Karpas-422 (cell line): ENCODE results near the gene BRD2. TPM values are rescaled to one million over a fixed set of nuclear protein-coding genes. Genes with fewer than 3 reads are reported as not detected.

Experiments
- DNase-seq: peaks from one replicate; pipeline ENCODE4 v3.0.0-alpha.2; 2015
- H2AFZ ChIP-seq: fragments of 200-600 bp; sonication (generic); 2 replicates; pipeline ENCODE4 v1.6.1; 2014; ENCODE audit warnings: antibody characterized with exemption, low read length, mixed read lengths
- H3K27ac ChIP-seq: fragments of 200-600 bp; sonication (generic); 2 replicates; pipeline ENCODE4 v1.5.1; 2014; ENCODE audit warnings: mild to moderate bottlenecking, low read length, moderate library complexity
- H3K27me3 ChIP-seq: fragments of 200-600 bp; sonication (generic); 2 replicates; pipeline ENCODE4 v1.6.1; 2014; ENCODE audit warnings: low read length, mixed read lengths
- H3K36me3 ChIP-seq: fragments of 200-600 bp; sonication (generic); 2 replicates; pipeline ENCODE4 v1.6.1; 2014; ENCODE audit warnings: low read length, mixed read lengths; ENCODE audit not compliant: insufficient read depth
- H3K4me1 ChIP-seq: fragments of 200-600 bp; sonication (generic); 2 replicates; pipeline ENCODE4 v1.6.1; 2014; ENCODE audit warnings: mild to moderate bottlenecking, low read length, mixed read lengths
- H3K4me2 ChIP-seq: fragments of 200-600 bp; sonication (generic); 2 replicates; pipeline ENCODE4 v1.6.1; 2014; ENCODE audit warnings: low read length, low read depth, mild to moderate bottlenecking; ENCODE audit not compliant: poor library complexity, severe bottlenecking
- H3K4me3 ChIP-seq: fragments of 200-600 bp; sonication (generic); 2 replicates; pipeline ENCODE4 v1.5.1; 2014; ENCODE audit warnings: mild to moderate bottlenecking, antibody characterized with exemption, low read length, mixed read lengths
- H3K79me2 ChIP-seq: fragments of 200-600 bp; sonication (generic); 2 replicates; pipeline ENCODE4 v1.6.1; 2014; ENCODE audit warnings: mild to moderate bottlenecking, low read length, mixed read lengths
- H3K9ac ChIP-seq: fragments of 200-600 bp; sonication (generic); 2 replicates; pipeline ENCODE4 v1.6.0; 2014; ENCODE audit warnings: low read length
- H3K9me2 ChIP-seq: fragments of 200-600 bp; sonication (generic), shearing (Covaris generic); replicated peaks from 2 replicates; pipeline ENCODE4 v1.6.0; 2014; ENCODE audit warnings: mild to moderate bottlenecking, low read length, moderate library complexity; ENCODE audit not compliant: insufficient read depth
- H3K9me3 ChIP-seq: fragments of 300-700, 200-600 bp; sonication (generic); 2 replicates; pipeline ENCODE4 v1.6.1; 2014; ENCODE audit warnings: low read length, mixed read lengths
- H4K20me1 ChIP-seq: fragments of 200-600 bp; sonication (generic); 2 replicates; pipeline ENCODE4 v1.6.1; 2014; ENCODE audit warnings: mild to moderate bottlenecking, antibody characterized with exemption, low read length, low read depth; ENCODE audit not compliant: insufficient read depth
- total RNA-seq: library from RNA; depleted of rRNA; stranded (reverse); fragments of >200 nt; shearing (Covaris generic); gene quantifications from 2 replicates; pipeline ENCODE4 v1.2.3, GENCODE V29; 2014; ENCODE audit warnings: low replicate concordance

Gene BRD2
- total RNA-seq, 1 experiment from 2014 or later: 201 TPM

DNA sequence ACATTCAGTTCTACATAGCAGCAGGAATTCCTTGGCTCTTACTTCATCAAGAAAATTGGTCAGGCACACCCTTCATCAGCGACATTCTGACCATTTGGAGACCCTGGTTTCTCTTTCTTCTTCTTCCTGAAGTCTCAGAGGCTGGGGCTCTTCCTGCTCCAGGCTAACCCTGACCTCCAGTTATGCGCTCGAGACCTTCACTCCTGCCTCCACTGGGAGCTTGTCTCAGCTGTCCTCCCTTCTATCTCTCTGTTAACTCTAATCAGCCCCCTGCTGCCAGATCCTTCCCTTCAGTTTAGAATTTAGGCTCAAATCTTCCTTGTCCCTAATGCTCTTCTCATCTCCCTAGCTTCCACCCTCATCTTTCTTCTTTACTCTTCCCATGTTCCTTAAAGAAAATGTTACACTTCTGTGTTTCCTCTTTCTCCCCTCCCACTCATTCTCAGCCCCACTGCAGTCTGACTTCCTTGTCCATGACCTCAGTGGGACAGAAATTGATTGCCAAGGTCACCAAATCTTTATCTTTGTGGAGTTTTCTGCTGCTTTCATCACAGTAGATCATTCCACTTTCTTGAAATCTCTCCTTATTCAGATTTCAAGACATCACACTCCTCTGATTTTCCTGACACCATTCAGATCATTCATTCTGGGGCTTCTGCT, 49.4 kb downstream of the BRD2 start:
- Histone ChIP-seq H3K9me3 (no peaks in the 10 kb centered on the region), H3K27me3 (no peaks in the 10 kb centered on the region), H3K36me3 (no peaks in the 10 kb centered on the region), H3K4me3 (peak overlapping the region; percentile 44; the same call in 1 of the 2 replicates), H2AFZ (no peak overlapping the region), H4K20me1 (no peaks in the 10 kb centered on the region), H3K9ac (peak overlapping the region; percentile 63), H3K79me2 (no peaks in the 10 kb centered on the region), H3K9me2 (no peaks in the 10 kb centered on the region), H3K4me1 (peaks cover 35% of the 10 kb centered on the region), H3K4me2 (peak overlapping the region; percentile 81), H3K27ac (peak overlapping the region; percentile 76)
- DNase-seq: no peak

DNA sequence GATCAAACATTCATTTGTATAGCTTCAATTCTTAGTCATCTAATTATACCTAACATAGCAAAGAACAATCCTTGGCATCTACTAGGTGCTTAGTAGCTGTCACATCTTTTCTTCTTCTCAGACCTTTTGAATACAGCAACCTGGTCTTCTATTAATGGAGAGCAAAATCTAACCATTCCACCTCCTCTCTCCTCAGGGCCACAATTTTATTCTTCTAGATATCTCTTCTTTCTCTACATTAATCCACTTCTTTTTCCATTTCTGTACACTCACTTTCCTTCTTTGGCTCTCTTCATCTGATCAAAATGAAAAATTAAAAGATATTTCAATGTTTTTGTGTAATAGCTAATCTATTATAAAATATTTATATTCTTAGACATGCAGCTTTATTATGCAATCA, 50.0 kb downstream of the BRD2 start:
- Histone ChIP-seq H3K79me2 (no peaks in the 10 kb centered on the region), H3K27me3 (no peaks in the 10 kb centered on the region), H3K9ac (peak overlapping the region; percentile 63), H2AFZ (no peak overlapping the region), H3K9me3 (no peaks in the 10 kb centered on the region), H3K27ac (peak overlapping the region; percentile 76), H3K4me2 (peak overlapping the region; percentile 81), H3K4me3 (peak overlapping the region; percentile 44), H3K9me2 (no peaks in the 10 kb centered on the region), H3K36me3 (no peaks in the 10 kb centered on the region), H4K20me1 (no peaks in the 10 kb centered on the region), H3K4me1 (peaks cover 33% of the 10 kb centered on the region)
- peak; percentile 54 for DNase-seq

DNA sequence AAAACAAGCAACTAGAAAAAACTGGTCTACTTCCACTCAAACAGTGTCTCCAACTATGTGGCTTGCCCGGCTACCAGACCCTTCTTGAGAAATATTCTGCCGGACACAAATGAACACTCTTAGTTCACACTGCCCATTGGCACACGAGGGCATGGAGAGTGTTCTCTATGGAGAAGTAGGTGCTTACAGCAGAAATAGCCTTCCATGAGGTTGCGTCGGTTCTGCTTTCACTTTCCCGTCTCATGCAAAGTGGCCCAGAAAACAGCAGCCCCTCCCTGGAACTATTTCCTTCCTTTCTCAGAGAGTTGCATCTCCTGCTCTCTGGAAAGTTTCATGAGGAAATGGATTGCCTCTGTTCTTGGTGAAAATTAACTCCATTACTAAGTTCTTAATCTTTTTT, 50.5 kb downstream of the BRD2 start:
- peak; percentile 95 for DNase-seq
- no peaks in the 10 kb centered on the region for H3K9me2 ChIP-seq
- H3K36me3 ChIP-seq: no peaks in the 10 kb centered on the region
- H2AFZ ChIP-seq: peak overlapping the region; percentile 37; the same call in 1 of the 2 replicates
- no peaks in the 10 kb centered on the region for H4K20me1 ChIP-seq
- H3K79me2 ChIP-seq: no peaks in the 10 kb centered on the region
- peak overlapping the region; percentile 44 for H3K4me3 ChIP-seq
- H3K27ac ChIP-seq: peak overlapping the region; percentile 76
- peak overlapping the region; percentile 63 for H3K9ac ChIP-seq
- no peaks in the 10 kb centered on the region for H3K27me3 ChIP-seq
- H3K4me1 ChIP-seq: peaks cover 33% of the 10 kb centered on the region
- H3K9me3 ChIP-seq: no peaks in the 10 kb centered on the region
- peak overlapping the region; percentile 81 for H3K4me2 ChIP-seq

DNA sequence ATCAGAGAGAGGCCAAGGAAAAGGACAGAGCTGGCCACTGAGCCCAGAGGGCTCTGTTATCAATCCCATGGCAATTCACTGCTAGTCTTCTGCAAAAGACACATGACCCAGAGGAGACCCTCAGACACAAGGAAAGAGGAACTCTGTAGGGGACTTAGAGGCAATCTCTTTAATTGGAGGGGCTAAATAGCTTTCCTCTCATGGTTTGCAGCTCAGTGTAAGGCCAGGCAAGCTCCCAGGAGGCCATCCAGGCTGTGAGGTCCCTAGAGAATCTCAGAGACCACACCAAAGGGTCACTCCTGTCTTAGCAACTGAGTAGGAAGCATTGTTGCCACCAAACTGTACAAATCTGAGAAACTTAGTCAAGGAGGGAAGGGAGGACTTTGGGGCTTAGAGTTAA, 51.0 kb downstream of the BRD2 start:
- H3K36me3 ChIP-seq: no peaks in the 10 kb centered on the region
- peak overlapping the region; percentile 44 for H3K4me3 ChIP-seq
- H3K9ac ChIP-seq: peak overlapping the region; percentile 63
- H3K27me3 ChIP-seq: no peaks in the 10 kb centered on the region
- H2AFZ ChIP-seq: peak overlapping the region; percentile 37; the same call in 1 of the 2 replicates
- peak overlapping the region; percentile 81 for H3K4me2 ChIP-seq
- peaks cover 33% of the 10 kb centered on the region for H3K4me1 ChIP-seq
- no peaks in the 10 kb centered on the region for H4K20me1 ChIP-seq
- H3K9me2 ChIP-seq: no peaks in the 10 kb centered on the region
- H3K9me3 ChIP-seq: no peaks in the 10 kb centered on the region
- H3K27ac ChIP-seq: peak overlapping the region; percentile 76
- no peaks in the 10 kb centered on the region for H3K79me2 ChIP-seq
- peak; percentile 65 for DNase-seq

DNA sequence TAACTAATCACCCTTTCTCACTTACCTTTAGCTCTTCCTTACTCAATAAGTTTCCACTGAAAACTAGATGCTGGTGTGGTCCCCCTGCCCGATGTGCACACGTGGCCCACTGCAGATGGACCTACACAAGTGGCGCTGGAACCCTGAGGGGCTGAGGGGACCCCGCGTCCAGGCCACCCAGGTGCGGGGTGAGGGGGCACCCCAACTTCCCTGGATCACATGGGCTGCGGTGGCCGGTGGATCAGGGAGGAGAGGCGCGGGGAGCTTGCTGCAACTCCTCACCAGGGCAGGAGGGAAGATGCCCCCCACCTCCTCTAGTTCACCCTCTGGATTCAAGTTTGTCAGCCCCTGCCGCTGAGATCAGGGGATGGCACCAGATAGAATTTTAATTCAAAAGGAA, 53.5 kb downstream of the BRD2 start:
- H4K20me1 ChIP-seq: no peaks in the 10 kb centered on the region
- H3K4me3 ChIP-seq: no peak overlapping the region
- H3K27me3 ChIP-seq: no peaks in the 10 kb centered on the region
- no peaks in the 10 kb centered on the region for H3K79me2 ChIP-seq
- no peaks in the 10 kb centered on the region for H3K36me3 ChIP-seq
- no peaks in the 10 kb centered on the region for H3K9me2 ChIP-seq
- no peak overlapping the region for H2AFZ ChIP-seq
- no peak overlapping the region for H3K4me2 ChIP-seq
- peaks cover 30% of the 10 kb centered on the region for H3K4me1 ChIP-seq
- DNase-seq: no peak
- H3K27ac ChIP-seq: no peak overlapping the region
- no peaks in the 10 kb centered on the region for H3K9me3 ChIP-seq
- no peak overlapping the region for H3K9ac ChIP-seq

DNA sequence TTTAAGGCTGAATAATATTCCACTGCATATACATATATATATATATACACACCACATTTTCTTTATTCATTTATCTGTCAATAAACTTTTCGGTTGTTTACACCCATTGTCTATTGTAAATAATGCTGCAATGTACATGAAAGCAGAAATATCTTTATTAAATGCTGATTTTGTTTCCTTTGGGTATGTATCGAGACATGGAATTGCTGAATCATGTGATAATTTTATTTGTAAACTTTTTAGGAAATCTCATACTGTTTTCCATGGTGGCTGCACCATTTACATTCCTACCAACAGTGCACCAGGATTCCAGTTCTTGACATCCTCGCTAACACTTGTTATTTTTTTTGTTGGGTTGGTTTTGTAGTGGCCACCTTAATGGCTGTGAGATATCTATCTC, 55.1 kb downstream of the BRD2 start:
- Histone ChIP-seq H3K9ac (no peak overlapping the region), H4K20me1 (no peaks in the 10 kb centered on the region), H3K27ac (no peak overlapping the region), H3K4me2 (no peak overlapping the region), H3K9me2 (no peaks in the 10 kb centered on the region), H3K4me3 (no peak overlapping the region), H3K4me1 (peaks cover 34% of the 10 kb centered on the region), H3K79me2 (no peaks in the 10 kb centered on the region), H3K9me3 (no peaks in the 10 kb centered on the region), H3K27me3 (no peaks in the 10 kb centered on the region), H2AFZ (no peak overlapping the region), H3K36me3 (no peaks in the 10 kb centered on the region)
- no peak for DNase-seq

DNA sequence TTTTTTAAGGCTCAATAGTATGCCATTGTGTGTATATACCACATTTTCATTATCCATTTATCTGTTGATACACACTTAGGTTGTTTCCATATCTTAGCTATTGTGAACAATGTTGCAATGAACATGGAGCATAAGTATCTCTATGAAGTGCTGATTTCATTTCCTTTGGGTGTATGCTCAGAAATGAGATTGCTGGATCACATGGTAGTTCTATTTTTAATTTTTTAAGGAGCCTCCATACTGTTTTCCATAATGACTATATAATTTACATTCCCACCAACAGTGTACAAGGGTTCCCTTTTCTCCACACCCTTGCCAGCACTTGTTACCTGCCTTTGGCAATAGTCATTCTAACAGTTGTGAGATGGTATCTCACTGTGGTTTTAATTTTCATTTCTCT, 56.1 kb downstream of the BRD2 start:
- H3K9me2 ChIP-seq: no peaks in the 10 kb centered on the region
- H3K79me2 ChIP-seq: no peaks in the 10 kb centered on the region
- H3K4me3 ChIP-seq: no peak overlapping the region
- no peak overlapping the region for H3K27ac ChIP-seq
- peaks cover 34% of the 10 kb centered on the region for H3K4me1 ChIP-seq
- H3K9me3 ChIP-seq: no peaks in the 10 kb centered on the region
- H3K27me3 ChIP-seq: no peaks in the 10 kb centered on the region
- H3K36me3 ChIP-seq: no peaks in the 10 kb centered on the region
- no peak for DNase-seq
- no peak overlapping the region for H3K9ac ChIP-seq
- H3K4me2 ChIP-seq: no peak overlapping the region
- H2AFZ ChIP-seq: no peak overlapping the region
- no peaks in the 10 kb centered on the region for H4K20me1 ChIP-seq

DNA sequence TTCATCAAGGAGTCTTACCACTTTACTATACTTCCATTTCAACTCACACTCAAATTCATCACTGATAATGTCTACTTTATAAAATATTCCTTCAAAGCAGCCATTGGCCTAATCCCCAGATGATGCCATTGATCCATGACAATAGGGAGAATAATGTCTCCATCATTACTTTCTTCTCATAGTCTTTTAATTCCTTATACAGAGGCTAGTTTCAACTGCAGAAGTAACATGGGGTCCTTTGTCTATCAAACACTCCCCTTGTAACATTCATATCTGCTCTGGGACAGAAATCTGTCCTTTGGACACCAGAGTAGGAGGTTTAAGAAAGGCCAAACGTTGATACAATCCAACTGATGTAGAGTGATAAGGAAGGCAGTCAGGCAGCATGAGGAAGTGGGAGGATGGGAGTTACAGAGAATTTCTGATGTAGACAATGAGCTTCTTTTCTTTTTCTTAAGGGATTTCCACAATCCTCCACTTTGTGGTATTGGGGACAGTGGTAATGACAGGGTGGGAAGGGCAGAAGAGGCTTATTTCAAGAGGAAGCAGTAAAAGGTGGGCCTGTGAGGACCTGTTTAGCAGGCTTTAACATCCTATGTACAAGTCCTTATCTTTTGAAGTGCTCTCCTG, 59.9 kb downstream of the BRD2 start:
- Histone ChIP-seq H3K9me2 (no peaks in the 10 kb centered on the region), H3K79me2 (no peaks in the 10 kb centered on the region), H3K36me3 (no peaks in the 10 kb centered on the region), H3K9ac (peak overlapping the region; percentile 65), H3K27me3 (no peaks in the 10 kb centered on the region), H3K9me3 (no peaks in the 10 kb centered on the region), H3K27ac (peak overlapping the region; percentile 95), H3K4me2 (peak overlapping the region; percentile 60), H3K4me1 (peaks cover 48% of the 10 kb centered on the region), H2AFZ (peak overlapping the region; percentile 80), H4K20me1 (no peaks in the 10 kb centered on the region), H3K4me3 (peak overlapping the region; percentile 21)
- peak; percentile 70 for DNase-seq
